SK-N-SH treated with all-trans-retinoic acid at 6 μM for 48 hours (cell line): ENCODE measurements around the gene CAPN11.

Experiments
- ARNTL ChIP-seq: fragments of 450-650 bp; formaldehyde crosslinking; IDR thresholded peaks from 2 replicates; pipeline ENCODE4 v1.5.0; 2020; ENCODE audit warnings: low read depth, mild to moderate bottlenecking, moderate library complexity, borderline replicate concordance
- PPARA ChIP-seq: fragments of 250-450 bp; sonication (Bioruptor Pico); IDR thresholded peaks from 2 replicates; pipeline ENCODE4 v1.5.0; 2020; ENCODE audit warnings: mild to moderate bottlenecking, borderline replicate concordance
- TCF4 ChIP-seq: fragments of 250-450 bp; sonication (Bioruptor Pico); IDR thresholded peaks from 2 replicates; pipeline ENCODE4 v1.8.0; 2021; ENCODE audit warnings: mild to moderate bottlenecking, moderate library complexity, borderline replicate concordance
- ZNF565 ChIP-seq: fragments of 450-650 bp; formaldehyde crosslinking; conservative IDR thresholded peaks from 2 replicates; pipeline ENCODE4 v1.5.0; 2020; ENCODE audit warnings: low read depth, mild to moderate bottlenecking, moderate library complexity
- ZNF8 ChIP-seq: fragments of 450-650 bp; formaldehyde crosslinking; IDR thresholded peaks from 2 replicates; pipeline ENCODE4 v1.5.0; 2020; ENCODE audit warnings: mild to moderate bottlenecking, moderate library complexity
- TF ChIP-seq, protein P1 (sequence below): fragments of 250-450 bp; sonication (Bioruptor Pico); IDR thresholded peaks from 2 replicates; pipeline ENCODE4 v1.5.1; 2020; ENCODE audit warnings: low read depth, mild to moderate bottlenecking, moderate library complexity
- TF ChIP-seq, protein P2 (sequence below): fragments of 250-450 bp; sonication (Bioruptor Pico); IDR thresholded peaks from 2 replicates; pipeline ENCODE4 v1.8.0; 2021; ENCODE audit warnings: low read depth, mild to moderate bottlenecking, moderate library complexity, borderline replicate concordance

DNA sequence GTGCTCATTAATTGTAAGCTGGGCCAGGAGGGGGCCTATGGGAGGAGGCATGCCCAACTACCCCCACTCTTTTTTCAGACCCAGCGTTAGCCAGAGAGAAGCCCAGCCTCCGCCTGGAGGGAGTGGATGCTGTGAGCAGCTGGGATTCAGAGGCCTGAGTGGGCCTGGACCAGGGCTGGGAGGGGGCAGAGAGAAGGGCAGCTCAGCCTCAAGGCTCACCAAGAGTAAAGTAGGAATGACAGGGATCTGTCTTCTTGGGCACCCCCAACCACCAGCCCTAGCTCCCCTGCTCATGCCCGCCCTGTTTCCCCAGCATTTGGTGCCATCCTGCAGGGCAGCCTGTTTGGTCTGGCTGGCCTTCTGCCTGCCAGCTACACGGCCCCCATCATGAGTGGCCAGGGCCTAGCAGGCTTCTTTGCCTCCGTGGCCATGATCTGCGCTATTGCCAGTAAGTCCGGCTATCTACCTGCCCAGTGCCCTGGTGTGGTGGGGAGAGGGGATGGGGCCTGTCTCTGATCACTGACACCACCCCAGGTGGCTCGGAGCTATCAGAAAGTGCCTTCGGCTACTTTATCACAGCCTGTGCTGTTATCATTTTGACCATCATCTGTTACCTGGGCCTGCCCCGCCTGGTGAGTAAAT is 71.5 kb downstream of the CAPN11 start:
- TF ChIP-seq PPARA, result no peak
- TF ChIP-seq TCF4 (CRISPR knock-in tag), result no peak
- TF ChIP-seq, protein P1, sequence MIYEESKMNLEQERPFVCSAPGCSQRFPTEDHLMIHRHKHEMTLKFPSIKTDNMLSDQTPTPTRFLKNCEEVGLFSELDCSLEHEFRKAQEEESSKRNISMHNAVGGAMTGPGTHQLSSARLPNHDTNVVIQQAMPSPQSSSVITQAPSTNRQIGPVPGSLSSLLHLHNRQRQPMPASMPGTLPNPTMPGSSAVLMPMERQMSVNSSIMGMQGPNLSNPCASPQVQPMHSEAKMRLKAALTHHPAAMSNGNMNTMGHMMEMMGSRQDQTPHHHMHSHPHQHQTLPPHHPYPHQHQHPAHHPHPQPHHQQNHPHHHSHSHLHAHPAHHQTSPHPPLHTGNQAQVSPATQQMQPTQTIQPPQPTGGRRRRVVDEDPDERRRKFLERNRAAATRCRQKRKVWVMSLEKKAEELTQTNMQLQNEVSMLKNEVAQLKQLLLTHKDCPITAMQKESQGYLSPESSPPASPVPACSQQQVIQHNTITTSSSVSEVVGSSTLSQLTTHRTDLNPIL, result no peak
- TF ChIP-seq, protein P2, sequence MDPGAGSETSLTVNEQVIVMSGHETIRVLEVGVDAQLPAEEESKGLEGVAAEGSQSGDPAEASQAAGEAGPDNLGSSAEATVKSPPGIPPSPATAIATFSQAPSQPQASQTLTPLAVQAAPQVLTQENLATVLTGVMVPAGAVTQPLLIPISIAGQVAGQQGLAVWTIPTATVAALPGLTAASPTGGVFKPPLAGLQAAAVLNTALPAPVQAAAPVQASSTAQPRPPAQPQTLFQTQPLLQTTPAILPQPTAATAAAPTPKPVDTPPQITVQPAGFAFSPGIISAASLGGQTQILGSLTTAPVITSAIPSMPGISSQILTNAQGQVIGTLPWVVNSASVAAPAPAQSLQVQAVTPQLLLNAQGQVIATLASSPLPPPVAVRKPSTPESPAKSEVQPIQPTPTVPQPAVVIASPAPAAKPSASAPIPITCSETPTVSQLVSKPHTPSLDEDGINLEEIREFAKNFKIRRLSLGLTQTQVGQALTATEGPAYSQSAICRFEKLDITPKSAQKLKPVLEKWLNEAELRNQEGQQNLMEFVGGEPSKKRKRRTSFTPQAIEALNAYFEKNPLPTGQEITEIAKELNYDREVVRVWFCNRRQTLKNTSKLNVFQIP (CRISPR knock-in tag), result no peak
- TF ChIP-seq ARNTL (CRISPR knock-in tag), result no peak
- TF ChIP-seq ZNF8 (CRISPR knock-in tag), result no peak
- TF ChIP-seq ZNF565 (CRISPR knock-in tag), result no peak
